GDM1 (cell line): ENCODE measurements around the gene TMEM80.
"Not testable (repeated sequence)": the region's sequence is repeated elsewhere in the genome, so short reads cannot be mapped to it uniquely, and the experiment has no call there.

ENCODE experiments used
- DNase-seq: peaks from one replicate; lab custom pipeline; 2025; lab: John Stamatoyannopoulos, UW

TMEM80 gene

DNA sequence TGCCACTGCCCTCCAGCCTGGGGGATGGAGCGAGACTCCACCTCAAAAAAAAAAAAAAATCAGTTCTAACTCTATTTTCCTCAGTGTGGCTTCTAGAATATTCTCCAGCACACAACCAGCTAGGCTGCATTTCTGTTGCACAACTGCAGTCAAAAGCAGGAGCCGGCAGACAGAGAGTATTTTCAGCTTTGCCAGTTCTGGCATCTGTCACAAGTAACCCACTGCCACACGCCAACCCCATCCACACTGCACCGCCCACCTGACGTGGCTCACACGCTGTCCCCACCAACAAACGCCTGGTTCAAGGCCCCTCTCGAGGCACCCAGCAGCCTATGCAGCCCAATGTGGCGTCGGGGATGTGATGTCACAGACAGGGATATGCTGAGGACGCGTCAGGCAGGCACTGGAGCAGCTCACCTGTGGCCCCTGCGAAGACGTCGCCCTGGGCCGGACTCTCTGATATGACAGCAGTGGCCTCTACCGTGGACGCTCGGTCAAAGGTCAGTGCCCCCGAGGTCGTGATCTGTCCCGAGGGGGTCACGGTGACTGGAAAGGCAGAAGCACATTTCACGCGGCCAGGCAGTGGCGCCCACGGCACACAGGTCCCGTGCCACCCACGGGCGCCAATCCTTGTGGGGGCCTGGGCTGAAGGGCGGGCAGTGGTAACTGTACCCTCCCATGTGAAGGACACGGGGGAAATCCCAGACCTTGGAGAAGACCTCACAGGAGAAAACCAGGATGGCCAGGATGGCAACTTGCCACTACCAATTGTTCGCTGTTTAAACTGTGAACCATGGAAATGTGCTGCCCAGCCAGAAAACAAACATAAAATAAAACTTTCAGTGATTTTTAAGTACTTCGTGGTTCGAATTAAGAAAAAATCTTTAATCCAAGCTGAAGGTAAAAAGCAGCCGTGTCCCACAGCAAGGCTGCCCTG, 16.1 kb upstream of the TMEM80 start:
- DNase-seq = no peak

DNA sequence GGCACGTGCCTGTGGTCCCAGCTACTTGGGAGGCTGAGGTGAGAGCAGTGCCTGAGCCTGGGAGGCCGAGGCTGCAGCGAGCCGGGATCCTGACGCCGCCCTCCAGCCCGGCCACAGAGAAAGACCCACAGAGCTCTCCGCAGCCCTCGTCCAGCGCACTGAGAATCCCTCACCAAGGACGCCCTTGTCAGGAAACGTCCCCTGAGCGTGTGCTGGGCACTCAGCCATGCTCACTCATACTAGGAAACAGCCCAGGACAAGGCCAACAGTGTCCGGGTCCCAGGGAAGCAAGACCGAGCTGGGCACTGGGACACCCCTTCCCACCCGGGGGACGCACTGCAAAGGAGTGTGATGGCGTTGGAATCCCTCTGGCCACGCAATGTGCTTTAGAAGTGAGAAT, 15.1 kb upstream of the TMEM80 start:
- no peak for DNase-seq

DNA sequence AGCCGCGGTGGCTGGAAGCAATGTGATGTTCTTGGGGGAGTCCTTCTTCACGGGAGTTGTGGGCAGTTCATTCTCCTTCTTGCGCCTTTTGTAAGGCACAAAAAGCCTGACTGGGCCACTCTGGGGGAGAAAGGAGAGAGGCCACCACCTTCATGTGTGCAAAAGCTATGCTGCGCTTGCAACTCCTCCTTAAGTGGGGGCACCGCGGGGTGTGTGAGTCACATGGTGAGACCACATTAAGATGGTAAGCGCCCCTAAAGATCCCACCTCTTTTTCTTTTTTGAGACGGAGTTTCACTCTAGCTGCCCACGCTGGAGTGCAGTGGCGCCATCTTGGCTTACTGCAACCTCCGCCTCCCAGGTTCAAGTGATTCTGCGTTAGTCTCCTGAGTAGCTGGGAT, 14.6 kb upstream of the TMEM80 start:
- DNase-seq = no peak

DNA sequence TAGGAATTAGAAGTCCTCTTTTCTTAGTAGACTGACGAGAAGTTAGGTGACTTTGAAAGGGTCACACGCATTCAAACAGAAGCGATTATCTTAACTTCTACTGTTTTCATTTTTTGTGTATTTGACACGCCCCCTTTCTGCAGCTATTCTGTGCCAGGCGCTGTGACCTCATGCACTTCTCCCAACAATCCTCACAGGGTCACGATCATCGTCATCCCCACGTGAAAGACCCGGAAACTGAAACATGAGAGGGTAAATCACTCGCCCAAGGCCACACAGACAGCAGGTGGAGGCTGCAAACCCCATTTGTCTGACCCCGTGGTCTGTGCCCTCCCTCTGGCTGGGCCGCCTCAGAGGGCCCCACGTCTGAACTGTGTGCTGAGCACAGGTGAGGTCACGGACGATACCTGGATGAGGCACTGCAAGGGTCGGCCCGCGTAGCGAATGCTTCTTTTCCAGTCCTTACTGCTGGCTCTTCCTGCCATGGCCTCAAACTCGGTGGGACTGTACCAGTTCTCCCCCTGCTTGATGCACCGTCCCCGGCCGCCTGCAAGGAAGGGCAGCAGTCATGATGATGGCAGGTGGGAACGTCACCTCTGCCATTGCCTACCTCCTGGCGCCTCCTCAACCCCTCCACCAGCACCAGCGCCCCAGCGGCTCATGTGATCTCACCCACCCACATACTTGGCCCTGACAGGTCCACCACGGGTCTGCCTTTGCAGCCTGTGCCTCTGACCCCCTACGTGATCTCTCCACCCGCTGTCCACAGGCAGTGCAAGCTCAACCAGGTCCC, 9.0 kb upstream of the TMEM80 start:
- DNase-seq = no peak

DNA sequence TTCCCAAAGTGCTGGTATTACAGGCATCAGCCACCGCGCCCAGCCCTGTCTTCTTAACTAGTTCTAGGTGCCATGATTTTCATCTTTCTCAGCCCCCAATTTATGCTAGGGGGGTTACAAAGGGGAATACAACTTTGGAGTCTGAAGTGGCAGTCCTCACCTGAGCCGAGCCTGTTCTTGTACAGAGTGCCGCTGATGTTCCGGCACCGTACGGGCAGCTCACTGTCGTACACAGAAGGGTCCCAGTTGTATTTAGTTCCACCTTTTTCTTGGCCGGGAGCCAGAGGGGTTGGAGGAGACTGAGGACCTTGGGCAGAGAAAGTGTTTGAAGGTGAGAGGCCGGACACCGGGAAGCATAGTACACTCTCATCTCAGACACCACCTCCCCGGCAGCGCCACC, 7.9 kb upstream of the TMEM80 start:
- DNase-seq = no peak

DNA sequence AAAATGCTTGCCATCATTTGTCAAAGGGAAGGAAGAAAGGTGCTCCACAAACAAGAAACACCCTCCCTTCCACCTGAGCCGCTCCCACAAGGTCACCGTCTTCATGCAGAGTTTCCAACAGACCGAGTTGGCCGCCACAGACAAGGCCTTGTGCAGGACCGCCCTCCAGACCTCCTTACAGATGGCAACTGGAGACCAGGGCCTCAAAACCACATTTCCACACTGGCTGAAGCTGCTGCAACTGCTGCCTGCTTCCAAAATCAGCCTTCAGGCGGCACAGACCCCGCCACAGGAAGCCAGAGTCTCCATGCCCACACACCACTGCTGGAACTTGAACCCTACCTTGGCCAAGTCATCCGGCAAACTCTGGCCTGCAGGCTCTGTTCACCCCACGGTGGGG, 6.9 kb upstream of the TMEM80 start:
- DNase-seq = peak; percentile 40

DNA sequence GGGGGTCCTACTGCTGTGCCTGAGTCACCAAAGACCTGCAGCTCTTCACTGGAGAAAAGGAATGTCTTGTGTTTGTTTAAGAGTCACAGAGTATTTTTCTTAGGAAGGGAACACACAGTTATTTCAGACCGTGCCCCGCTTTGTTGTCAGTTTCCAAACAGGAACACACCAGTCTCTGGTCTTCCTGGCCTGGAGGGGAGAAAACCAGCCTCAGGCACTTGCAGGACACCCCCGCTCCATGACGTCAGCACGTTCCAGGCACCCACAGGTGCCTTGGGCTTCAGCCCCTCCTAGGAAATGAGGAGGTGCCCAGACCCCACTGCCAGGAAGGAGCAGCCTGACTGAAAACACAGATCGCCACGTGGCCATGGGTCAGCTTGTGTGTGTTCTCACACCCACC, 6.0 kb upstream of the TMEM80 start:
- DNase-seq = no peak

DNA sequence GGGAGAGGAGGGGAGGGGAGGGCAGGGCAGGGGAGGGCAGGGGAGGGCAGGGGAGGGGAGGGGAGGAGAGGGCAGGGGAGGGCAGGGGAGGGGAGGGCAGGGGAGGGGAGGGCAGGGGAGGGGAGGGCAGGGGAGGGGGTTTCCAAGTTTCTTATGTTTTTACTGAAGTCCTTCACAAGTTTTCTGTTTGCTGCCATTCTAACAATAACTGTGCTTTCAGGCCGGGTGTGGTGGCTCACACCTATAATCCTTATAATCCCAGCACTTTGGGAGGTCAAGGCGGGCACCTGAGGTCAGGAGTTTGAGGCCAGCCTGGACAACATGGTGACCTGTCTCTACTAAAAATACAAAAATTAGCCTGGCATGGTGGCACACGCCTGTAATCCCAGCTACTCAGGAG, 5.4 kb upstream of the TMEM80 start:
- not testable (repeated sequence) for DNase-seq

DNA sequence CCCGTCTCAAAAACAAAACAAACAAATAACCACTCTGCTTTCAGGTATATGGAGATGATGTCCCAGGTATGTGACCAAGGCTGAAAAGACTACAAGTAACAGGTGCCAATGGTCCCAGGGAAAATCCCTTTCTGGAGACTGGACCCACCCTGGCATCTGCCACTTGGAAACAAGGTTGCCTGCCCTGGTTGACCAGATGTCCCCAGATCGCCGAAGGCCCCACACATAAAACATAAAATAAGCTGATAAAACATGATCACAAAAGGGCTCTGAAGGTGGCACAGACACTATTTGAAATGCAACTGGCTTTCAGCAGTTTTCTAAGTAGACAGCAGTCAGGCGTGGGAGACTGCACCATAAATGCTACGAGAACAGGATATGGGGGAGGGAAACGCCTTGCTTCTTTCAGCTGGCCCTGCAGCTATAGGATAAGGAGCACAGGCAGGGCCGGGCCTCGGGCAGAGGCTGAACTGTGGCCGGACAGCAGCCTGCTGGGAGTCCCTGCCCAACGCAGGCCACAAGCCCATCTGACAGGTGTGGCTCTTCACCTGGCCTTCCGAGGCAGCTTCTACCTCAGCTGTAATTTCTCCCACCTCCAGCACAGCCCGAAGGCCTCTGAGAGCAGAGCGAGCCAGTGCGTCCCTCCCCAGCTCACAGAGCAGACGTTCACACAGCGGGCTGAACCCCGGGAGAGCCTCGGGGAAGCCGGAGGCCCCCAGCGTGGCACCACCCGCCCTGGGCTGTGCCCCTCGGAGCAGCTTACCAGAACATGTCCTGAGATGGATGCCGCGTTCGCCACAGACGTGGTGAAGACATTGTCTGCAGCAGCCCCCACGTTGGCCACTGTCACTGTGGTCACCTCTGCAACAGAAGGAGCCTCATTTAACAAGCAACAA, 4.6 kb upstream of the TMEM80 start:
- no peak for DNase-seq

DNA sequence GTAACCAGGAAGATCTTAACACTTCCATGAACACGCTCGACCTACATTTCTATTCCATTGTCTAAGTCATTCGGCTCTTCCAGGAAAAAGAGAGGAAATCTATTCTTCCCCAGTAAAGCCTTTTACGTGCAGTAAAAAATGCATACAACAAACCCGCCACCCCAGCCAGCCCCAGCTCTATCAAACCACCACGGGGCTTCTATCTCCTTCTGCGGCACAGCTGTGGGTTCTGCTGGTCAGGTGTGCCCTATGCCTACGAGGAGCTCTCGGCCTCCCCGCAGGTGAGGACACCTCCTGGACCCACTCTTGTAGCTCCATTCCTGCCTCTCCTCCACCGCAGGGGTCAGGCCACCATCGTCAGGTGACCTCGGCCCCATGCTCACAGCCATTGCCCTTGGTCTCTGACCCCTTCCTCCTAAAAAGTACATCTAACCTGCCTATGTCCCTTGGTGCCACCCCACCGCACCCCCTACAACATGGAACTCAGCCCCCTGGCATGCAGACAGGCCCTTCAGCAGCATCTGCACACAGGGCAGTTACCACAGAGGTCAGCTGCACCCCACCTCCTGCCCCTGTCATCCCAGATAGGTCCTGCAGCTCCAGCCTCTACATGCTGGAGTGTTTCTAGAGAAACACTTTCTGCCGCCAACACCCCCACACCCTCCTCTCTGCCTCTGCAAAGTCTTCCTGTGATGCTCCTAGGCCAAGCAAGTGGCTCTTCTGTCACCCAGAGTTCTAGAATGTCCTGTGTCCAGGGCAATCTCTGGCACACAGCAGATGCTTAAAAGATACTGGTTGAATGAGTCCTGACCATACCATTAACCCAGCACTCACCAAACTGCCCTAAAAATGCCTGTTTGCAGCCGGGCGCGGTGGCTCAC, 3.7 kb upstream of the TMEM80 start:
- no peak for DNase-seq

DNA sequence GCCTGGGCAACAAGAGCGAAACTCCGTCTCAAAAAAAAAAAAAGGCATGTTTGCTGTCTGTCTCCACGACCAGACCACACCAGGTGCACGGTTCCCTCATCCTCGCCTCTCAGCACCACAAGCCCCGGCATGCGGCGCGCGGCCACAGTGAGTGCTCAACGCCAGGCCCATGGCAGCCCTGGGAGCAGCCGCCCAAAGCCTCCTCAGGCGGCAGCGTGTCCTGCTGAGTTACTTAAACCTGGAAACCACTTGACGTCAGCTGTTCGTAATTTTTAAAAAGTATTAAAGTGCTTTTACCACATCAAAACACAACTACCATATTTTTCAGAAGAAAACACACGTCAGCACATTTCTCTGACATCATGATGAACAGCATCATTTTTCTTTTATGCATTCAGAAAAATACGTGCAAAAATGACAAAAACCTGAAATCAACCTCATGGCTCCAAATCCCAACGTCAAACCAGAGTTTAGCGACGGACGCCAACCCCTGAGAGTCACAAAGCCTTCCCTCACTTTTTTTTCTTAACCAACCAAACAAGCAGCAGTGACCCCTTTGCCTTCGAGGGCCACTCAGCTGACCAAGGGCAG, 2.7 kb upstream of the TMEM80 start:
- DNase-seq = no peak

DNA sequence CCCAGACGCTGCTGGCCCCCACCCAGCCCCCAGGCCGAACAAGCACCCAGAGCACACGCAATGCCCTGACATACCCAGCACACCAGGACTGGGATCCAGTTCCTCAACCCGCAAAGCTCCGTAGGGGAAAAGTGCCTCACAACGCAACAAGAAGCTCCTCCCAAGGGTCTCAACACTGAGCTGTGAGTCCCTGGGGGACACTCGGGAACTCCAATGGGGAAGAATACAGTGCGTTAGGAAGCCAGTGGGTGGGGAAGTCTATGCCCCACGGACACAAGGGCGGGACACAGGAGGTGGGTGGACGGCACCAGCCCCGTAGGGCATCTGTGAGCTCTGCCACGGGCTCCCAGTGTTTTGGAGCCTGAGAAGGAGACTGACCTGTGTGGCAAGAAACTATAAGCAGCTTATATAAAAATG, 2.2 kb upstream of the TMEM80 start:
- no peak for DNase-seq

DNA sequence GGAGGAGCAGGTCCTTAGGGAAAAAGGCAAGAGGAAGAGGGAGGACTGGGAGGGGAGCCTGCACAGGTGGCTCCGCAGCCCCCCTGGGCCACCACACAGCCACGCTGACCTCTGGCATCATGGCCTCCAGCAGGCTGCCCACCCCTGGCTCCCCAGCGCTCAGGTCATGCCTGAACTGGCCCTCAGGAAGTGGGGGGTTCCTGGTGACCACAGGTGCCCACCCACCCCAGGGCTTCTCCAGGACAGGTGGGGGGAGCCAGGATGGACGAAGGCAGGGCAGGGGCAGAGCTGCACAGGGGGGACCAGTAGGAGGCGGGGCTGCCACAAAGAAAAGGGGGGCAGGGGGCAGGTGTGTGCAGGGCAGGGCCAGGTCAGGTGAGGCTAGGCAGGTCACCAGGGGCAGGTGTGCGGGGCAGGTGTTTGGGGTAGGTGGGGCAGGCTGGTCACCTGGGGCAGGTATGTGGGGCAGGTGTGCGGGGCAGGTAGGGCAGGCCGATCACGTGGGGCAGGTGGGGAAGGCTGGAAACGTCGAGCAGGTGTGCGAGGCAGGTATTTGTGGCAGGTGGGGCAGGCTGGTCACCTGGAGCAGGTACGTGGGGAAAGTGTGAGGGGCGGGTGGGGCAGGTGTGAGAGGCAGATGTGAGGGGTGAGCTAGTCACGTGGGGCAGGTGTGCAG, 1.6 kb upstream of the TMEM80 start:
- DNase-seq = no peak

DNA sequence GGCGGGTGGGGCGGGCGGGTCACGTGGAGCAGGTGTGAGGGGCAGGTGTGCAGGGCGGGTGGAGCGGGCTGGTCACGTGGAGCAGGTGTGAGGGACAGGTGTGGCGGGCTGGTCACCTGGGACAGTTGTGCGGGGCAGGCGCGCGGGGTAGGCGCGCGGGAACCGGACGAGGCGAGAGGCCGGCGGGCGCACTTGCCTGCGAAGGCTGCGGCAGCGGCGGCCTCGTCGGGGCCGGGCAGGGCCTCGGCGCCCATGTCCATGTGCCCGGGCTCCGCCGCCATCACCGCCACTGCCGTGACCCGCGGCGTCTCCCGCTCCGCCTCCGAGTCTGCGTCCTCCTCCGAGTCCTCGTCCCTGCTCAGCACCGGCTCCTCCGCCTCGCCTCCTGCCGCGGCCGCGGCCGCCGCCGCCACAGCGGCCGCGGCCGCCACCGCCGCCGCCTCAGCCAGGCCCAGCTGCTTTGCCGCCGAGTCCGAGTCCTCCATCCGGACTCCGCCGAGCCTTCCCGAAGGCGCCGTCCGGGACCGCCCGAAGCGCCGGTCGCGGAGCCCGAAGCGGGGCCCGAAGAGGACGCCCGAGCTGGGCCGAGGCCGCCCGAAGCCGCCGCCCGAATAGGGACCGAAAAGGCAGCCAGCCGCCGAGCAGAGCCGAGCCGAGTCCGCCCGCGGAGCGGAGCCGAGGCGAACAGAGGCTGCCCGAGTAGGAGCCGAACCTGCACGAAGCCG, 891 bp upstream of the TMEM80 start, which contains the start of gene DEAF1:
DEAF1 (minus strand) TSS at position 660 of the 725 bp plus-strand sequence; CDS start at position 485, 175 bp downstream.
- peak; percentile 98 for DNase-seq

DNA sequence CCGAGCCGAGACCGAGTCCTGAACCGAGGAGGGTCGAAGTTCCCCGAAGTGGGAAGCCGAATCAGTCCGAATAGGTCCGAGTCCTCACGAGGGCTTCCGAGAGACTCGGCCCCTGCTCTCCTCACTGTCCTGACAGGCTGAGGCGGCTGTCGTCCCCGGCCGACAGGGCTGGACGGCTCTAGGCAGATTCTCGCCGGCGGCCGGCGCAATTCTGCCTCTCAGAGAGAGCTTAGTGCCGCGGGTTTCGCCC, 403 bp upstream of the TMEM80 start:
- DNase-seq = no peak

DNA sequence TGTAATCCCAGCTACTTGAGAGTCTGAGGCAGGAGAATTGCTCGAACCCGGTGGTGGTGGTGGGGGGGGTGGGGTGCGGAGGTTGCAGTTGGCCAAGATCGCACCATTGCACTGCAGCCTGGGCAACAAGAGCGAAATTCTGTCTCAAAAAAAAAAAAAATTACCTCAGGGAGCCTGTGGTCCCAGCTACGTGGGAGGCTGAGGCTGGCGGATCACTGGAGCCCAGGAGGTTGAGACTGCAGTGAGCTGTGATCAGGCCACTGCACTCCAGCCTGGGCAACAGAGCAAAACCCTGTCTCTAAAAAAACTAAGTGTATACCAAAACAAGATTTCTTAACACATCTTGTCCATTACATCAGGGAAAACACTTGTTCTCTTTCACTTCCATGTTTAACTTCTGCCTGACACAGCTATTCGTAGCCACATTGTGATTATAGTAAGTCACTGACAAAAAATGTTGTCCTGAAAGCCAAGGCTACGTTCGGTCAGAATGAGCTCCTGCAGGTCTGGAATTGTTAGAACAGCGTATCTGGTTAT, 1.4 kb downstream of the TMEM80 start:
- DNase-seq = no peak

DNA sequence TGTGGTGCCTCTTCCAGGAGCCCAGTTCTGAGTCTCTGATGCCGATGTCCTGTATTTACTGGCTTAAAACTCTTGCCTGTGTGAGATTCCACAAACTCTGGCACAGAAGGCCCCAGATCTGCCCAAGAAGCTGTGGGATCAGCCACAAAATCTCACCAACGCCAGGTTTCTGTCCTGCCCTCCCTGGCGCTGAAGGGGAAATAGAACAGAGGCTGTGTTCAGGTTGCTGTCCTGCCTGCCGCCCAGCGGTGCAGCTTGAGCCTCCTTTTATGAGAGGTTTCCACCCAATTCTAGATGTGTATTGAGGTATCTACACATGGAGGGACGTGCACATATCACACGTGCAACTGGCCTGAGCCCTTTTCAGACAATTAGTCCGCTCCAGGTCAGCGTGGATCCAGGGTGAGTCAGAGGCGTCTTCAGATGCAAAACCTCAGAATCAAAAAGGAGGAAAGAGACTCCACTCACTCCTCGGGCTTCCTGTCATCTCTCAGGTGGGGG, 2.2 kb downstream of the TMEM80 start:
- no peak for DNase-seq

DNA sequence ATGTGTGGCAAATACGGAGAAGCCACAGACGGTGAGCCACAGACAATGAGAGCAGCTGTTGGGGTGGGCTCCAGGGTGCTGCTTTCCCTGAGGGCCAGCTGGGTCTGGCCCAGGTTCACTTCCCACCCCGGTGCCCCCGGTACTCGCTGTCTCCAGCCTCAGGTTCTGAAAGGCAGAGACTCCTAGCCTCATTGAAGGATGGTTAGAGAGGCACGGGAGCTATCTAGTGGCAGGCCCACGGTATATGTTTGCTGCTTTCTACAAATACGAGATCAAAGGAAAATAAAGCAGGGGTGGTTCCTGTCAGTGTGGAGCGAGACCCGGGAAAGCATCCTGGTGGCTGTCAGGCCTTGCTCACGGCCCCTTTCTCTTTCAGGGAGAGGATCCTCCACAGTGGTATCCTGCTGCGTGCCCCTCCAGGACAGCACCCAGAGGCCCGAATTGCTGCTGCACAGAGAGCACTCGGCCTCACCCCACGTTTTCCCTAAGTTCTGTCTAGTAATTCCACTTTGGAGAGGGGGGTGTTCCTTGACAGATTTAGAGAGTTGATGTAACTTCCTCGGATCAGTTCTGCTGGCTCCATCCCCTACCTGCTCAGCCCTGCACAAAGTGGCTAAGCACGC, 3.0 kb downstream of the TMEM80 start:
- DNase-seq = no peak

DNA sequence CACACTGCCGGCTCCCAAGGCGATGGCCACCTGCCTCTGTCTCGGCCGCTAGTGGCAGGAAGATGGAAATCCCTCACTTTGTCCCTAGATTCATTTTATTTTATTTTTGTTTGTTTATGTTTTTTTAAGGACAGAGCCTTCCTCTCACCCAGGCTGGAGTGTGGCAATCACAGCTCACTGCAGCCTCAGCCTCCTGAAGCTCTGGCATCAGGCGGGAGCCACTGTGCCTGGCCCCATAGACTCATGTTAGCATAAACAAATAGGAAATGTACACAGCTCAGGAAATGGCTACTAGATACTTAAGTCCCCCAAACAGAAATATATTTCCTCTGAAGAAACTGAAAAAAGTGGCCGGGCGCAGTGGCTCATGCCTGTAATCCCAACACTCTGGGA, 3.5 kb downstream of the TMEM80 start:
- no peak for DNase-seq
